Heart left ventricle (tissue), 16 donors: ENCODE data around the gene CFP. TPM values are rescaled to one million over a fixed set of nuclear protein-coding genes. Genes with fewer than 3 reads are reported as not detected.
A peak's percentile ranks its signal among the peaks of the same experiment; 100 is the strongest.
"Not testable (repeated sequence)": the region's sequence is repeated elsewhere in the genome, so short reads cannot be mapped to it uniquely, and the experiment has no call there.

Experiments
- ATAC-seq, 4 donors: fragments of 200-7000 bp; cut with Tn5 transposase; one replicate each; pipeline ENCODE4 v1.9.1; 2020 to 2022; ENCODE audit warnings: moderate library complexity in 4 of 4, mild to moderate bottlenecking in 3 of 4, moderate number of reproducible peaks in 1 of 4
- DNase-seq, 5 donors: peaks; one replicate each; pipeline ENCODE4 v3.0.0-alpha.2; 2020
- H3K27ac ChIP-seq, 12 donors: fragments of 200-600 bp; sonication (generic) in 4 of 12; one replicate each; pipeline versions ENCODE4 v1.5.0 to v1.8.0; 2016 to 2022; ENCODE audit warnings: mild to moderate bottlenecking in 2 of 12
- H3K27me3 ChIP-seq, 9 donors: fragments of 200-600 bp; sonication (generic) in 2 of 9; one replicate each; pipeline versions ENCODE4 v1.5.1 to v1.8.0; 2016 to 2022; ENCODE audit warnings: mild to moderate bottlenecking in 3 of 9
- H3K36me3 ChIP-seq, 9 donors: fragments of 200-600 bp; sonication (generic) in 2 of 9; one replicate each; pipeline versions ENCODE4 v1.5.0 to v1.8.0; 2018 to 2022; ENCODE audit warnings: mild to moderate bottlenecking in 2 of 9
- H3K4me1 ChIP-seq, 12 donors: fragments of 200-600 bp; sonication (generic) in 4 of 12; one replicate each; pipeline versions ENCODE4 v1.5.0 to v1.8.0; 2016 to 2022; ENCODE audit warnings: mild to moderate bottlenecking in 3 of 12
- H3K4me3 ChIP-seq, 12 donors: fragments of 200-600 bp; sonication (generic) in 4 of 12; one replicate each; pipeline versions ENCODE4 v1.5.0 to v1.8.0; 2017 to 2022; ENCODE audit warnings: mild to moderate bottlenecking in 9 of 12, moderate library complexity in 4 of 12
- H3K9me3 ChIP-seq, 12 donors: fragments of 200-600 bp; sonication (generic) in 4 of 12; one replicate each; pipeline versions ENCODE4 v1.5.0 to v1.8.0; 2016 to 2022; ENCODE audit warnings: mild to moderate bottlenecking in 1 of 12
- POLR2A ChIP-seq, 2 donors: fragments of 450-650 bp; IDR thresholded peaks; one replicate each; pipeline ENCODE4 v1.6.1; 2017; ENCODE audit warnings: antibody characterized with exemption in 2 of 2, mild to moderate bottlenecking in 2 of 2, moderate library complexity in 2 of 2
- WGBS, 4 donors: extraction: QIAGEN DNeasy Blood & Tissue Kit in 2 of 4; methylation state at CpG; one replicate each; pipeline versions ENCODE4 v1.1.5 to v1.1.7; 2013 to 2018; 5-methylcytosine and 5-hydroxymethylcytosine counted together
- intact Hi-C, 10 donors: fragments of 100-400 bp; cut with DNase I; formaldehyde crosslinking; loops; one replicate each; pipeline versions ENCODE4 v1.11.1 to v1.14.2; 2022
- long read RNA-seq, 3 donors: library from polyadenylated mRNA; unstranded; transcript quantifications; one replicate each; pipeline ENCODE4 v2.0.0, GENCODE V29; 2020 to 2021
- polyA plus RNA-seq, 2 donors: library from polyadenylated mRNA; stranded (reverse); fragments of 200-250 nt; gene quantifications; one replicate each; pipeline ENCODE4 v1.2.3, GENCODE V29; 2013
- total RNA-seq, 9 donors: library from RNA; depleted of rRNA in 2 of 9; stranded (reverse); fragments of >200 nt in 2 of 9; fragmentation: NEBNext Ultra II Directional in 3 of 9; extraction: Animal tissue kit (Norgen Biotek cat#: 25700) in 3 of 9; gene quantifications; one replicate each; pipeline versions ENCODE4 v1.1.0 to v1.2.4, GENCODE V29; 2016 to 2023
- TF ChIP-seq, protein P1 (sequence below), 12 donors: fragments of 200-600 bp; sonication (generic) in 4 of 12; IDR thresholded peaks; one replicate each; pipeline versions ENCODE4 v1.5.0 to v1.8.0; 2018 to 2022; ENCODE audit warnings: antibody characterized with exemption in 12 of 12, mild to moderate bottlenecking in 5 of 12
- donor health status: ischemic (EF 13 %, LVEDD 7.1; RV severe dilation, severe dysfunction).
- donor health status: healthy with polysubstance abuse.
- donor health status: DM: no; HTN: yes; CAD: no.
- donor health status: DM: no; HTN: no; CAD: no.
- donor health status: ischemic (EF 25% LVEDD 6.9; RV normal size, moderate dysfunction).
- donor health status: ischemic (EF 25% LVEDD 5.7; RV mildly dilated, moderate dysfunction).
- donor health status: healthy.
- donor health status: DM: yes; HTN: yes; CAD: no.
- donor health status: ischemic (EF 35%, LVEDD 5.7; RV mildly dilated, moderate dysfunction).
- donor health status: nonischemic (EF 11% LVEDD 7.7; RV severe dilation, severe dysfunction).
- donor health status: DM: yes; HTN: yes; CAD: no.
- donor health status: PGD.
- donor health status: ischemic (EF 29% LVEDD 5.4; RV normal size, mild dysfunction).
- donor health status: nonischemic (EF 23%, LVEDD 6.1; RV moderate dilation, normal function).

CFP gene
- 10 to 100 TPM in 2 of 9 donors, 1 to 10 TPM in 6, under 1 TPM in 1; 0.98 to 24.7 (median 1.9) TPM for total RNA-seq
- polyA plus RNA-seq = 1 to 10 TPM; 1.2 to 1.6 TPM
- long read RNA-seq, donor 1, partial matches to known transcripts = 0 of 2 reads
- long read RNA-seq, donor 1, other reads (novel, unspliced or antisense) = 0 of 2 reads
- long read RNA-seq, donor 2, transcript CFP-203 (9 exons, 1,592 nt) = major isoform, 9 of 11 reads
- long read RNA-seq, donor 2, partial matches to known transcripts = 1 of 11 reads
- long read RNA-seq, donor 2, other reads (novel, unspliced or antisense) = 1 of 11 reads
- long read RNA-seq, donor 3 = 0 reads

DNA sequence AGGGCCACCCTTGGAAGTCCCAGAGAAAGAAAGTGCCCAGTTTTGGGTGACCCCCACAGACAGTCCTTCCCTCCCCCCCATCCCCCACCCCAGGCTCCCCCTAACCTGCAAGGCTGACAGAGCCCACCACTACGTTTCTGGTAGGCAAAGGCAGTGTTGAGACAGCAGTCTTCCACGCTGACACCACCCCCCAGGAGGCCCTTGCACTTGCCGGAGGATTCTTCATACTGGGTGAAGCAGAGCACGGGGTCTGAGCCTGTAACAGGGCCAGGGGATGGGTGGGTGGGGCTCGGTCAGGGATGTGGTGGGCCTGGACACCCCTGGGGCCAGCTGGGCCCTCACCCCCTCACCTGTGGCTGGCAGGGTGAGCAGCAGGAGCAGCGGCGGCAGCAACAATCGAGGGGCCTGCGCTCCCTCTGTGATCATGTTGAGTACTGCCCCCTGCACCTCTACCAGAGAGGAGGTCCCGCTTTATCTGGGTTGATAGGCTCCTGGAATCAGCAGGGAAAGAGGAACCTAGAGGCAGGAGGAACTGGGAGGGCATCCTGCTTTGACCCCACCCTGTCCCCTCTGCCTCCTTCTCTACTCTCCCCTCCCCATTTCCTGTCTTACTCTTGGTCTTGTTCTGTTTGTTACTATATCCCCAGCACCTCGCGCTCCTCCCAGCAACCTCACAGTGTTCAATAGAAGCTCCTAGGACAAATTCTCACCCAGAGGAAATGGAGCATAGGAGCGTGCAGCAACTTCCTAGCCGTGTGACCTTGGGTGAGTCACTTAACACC is at the start of gene CFP:
Gene CFP (minus strand): TSS at position 512 of the 782 bp plus-strand sequence. CDS start 86 bp downstream, at position 426.
- DNase-seq = no peak
- intact Hi-C loops = loop anchor here in 2 of 10 donors (10.0 kb wide), 1 partner anchor 65 kb away; the partner anchor contains the start of gene ARAF (in 2 of the 2)

DNA sequence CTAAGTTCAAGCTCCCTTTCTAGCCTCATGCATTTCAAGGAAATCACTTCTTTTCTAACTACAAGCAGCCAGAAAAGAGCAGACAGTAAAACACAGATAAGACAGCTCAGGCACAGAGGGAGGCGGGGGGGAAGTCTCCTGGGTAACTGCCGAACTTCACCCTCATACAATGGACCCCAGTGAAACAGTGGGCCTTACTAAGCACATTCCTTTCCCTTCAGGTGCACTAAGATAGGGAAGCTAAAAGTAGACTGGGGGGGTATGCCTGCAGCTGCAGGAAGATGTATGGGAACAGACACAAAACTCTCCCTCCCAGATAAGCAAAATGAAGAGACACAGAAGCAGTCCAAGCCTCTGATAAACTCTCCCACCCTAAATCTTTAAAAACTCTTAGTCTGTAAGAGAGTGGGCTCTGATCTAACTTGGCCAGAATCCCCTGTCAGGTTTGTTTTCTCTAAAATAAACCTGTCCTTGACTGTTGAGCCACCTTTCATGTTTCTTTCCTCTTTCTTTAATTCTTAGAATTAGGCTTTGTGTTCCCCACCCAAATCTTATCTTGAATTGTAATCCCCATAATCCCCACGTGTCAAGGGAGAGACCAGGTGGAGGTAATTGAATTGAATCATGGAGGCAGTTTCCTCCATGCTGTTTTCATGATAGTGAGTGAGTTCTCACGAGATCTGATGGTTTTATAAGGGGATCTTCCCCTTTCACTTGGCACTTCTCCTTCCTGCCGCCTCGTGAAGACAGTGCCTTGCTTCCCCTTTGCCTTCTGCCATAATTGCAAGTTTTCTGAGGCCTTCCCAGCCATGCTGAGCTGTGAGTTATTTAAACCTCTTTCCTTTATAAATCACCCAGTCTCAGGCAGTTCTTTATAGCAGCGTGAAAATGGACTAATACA is 46.5 kb upstream of the CFP start:
- 60 to 70% (median 64%) methylated on average over 7 of the region's 7 CpGs for WGBS, 4 donors
- intact Hi-C loops, H3K4me1 ChIP-seq, ATAC-seq, H3K27me3 ChIP-seq, H3K4me3 ChIP-seq, H3K36me3 ChIP-seq, H3K27ac ChIP-seq, DNase-seq, H3K9me3 ChIP-seq: not testable (repeated sequence)

More for the DNA sequence above, at the start of gene CFP:
- H3K36me3 ChIP-seq = peaks cover 0 to 5% (median 0%) of the 10 kb centered on the region in 9 donors
- TF ChIP-seq, protein P1, sequence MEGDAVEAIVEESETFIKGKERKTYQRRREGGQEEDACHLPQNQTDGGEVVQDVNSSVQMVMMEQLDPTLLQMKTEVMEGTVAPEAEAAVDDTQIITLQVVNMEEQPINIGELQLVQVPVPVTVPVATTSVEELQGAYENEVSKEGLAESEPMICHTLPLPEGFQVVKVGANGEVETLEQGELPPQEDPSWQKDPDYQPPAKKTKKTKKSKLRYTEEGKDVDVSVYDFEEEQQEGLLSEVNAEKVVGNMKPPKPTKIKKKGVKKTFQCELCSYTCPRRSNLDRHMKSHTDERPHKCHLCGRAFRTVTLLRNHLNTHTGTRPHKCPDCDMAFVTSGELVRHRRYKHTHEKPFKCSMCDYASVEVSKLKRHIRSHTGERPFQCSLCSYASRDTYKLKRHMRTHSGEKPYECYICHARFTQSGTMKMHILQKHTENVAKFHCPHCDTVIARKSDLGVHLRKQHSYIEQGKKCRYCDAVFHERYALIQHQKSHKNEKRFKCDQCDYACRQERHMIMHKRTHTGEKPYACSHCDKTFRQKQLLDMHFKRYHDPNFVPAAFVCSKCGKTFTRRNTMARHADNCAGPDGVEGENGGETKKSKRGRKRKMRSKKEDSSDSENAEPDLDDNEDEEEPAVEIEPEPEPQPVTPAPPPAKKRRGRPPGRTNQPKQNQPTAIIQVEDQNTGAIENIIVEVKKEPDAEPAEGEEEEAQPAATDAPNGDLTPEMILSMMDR (IDR thresholded peaks at IDR 0.05) = no peak
- TF ChIP-seq POLR2A (IDR thresholded peaks at IDR 0.05) = no peak
- H3K9me3 ChIP-seq = no peaks in the 10 kb centered on the region
- WGBS, 4 donors = 45 to 68% (median 54%) methylated on average over 8 to 14 of the region's 14 CpGs
- peak within 1 kb of the TSS in 1 of 12 donors; percentile 58 for H3K27ac ChIP-seq
- no peaks in the 10 kb centered on the region for H3K27me3 ChIP-seq
- H3K4me3 ChIP-seq = peak within 1 kb of the TSS in 4 of 12 donors; percentile 0 to 49 (median 22)
- H3K4me1 ChIP-seq = peaks cover 0 to 12% (median 0%) of the 10 kb centered on the region in 12 donors
- ATAC-seq = peak in 3 of 4 donors; percentile 18 to 53 (median 26)

DNA sequence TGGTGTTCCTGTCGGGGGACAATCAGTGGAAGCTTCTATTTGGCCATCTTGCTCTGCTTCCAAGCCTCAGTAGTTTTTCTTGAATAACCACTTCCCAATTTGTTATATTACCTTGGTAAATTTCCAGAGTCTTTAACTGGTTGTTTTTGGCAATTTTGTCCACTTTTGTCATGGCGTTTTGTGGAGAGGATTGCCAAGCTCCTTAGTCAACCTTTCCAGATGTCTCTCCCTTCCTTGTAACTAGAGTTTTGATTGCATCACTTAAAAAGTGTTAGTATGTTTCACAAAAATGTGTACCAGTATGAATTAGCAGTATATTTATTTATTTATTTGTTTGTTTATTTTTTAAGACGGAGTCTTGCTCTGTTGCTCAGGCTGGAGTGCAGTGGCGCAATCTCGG is 45.0 kb upstream of the CFP start:
- peaks cover 0 to 5% (median 0%) of the 10 kb centered on the region in 9 donors for H3K27me3 ChIP-seq
- DNase-seq = no peak
- no peaks in the 10 kb centered on the region for H3K36me3 ChIP-seq
- WGBS, 4 donors = 70 to 86% (median 80%) methylated on average over 5 of the region's 5 CpGs
- no peaks in the 10 kb centered on the region for H3K4me1 ChIP-seq
- no peak for TF ChIP-seq POLR2A (IDR thresholded peaks at IDR 0.05)
- TF ChIP-seq, protein P1 (IDR thresholded peaks at IDR 0.05) = no peak
- no peak for ATAC-seq
- intact Hi-C loops = no loop called here
- peaks cover 0 to 8% (median 0%) of the 10 kb centered on the region in 12 donors for H3K9me3 ChIP-seq
- H3K4me3 ChIP-seq = no peak overlapping the region
- H3K27ac ChIP-seq = no peak overlapping the region

DNA sequence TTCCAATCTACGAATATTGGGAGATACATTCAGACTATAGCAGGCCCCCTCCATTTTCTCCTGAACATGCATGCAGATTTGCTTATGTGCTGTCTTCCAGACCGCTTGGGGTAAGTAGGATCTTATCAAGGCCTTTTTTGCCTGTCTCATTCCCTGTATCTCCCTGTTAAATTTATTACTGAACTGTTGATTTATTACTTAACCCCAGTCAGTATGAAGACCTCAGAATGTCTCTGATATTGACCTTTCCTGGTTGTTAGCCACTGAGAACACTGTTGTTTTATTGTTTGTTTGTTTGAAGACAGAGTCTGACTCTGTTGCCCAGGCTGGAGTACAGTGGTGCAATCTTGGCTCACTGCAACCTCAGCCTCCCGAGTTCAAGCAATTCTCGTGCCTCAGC is 36.1 kb upstream of the CFP start:
- DNase-seq, H3K4me1 ChIP-seq, H3K4me3 ChIP-seq, H3K27me3 ChIP-seq, H3K9me3 ChIP-seq, H3K27ac ChIP-seq, H3K36me3 ChIP-seq, intact Hi-C loops, ATAC-seq: not testable (repeated sequence)
- WGBS, 4 donors = 71 to 95% (median 87%) methylated on average over 4 of the region's 4 CpGs
